Measurements from ENCODE around the gene TTC34. TPM values are rescaled to one million over a fixed set of nuclear protein-coding genes. Genes with fewer than 3 reads are reported as not detected.

TTC34 gene
- total RNA-seq, 1 experiment from 2014 or later: 0.61 TPM

DNA sequence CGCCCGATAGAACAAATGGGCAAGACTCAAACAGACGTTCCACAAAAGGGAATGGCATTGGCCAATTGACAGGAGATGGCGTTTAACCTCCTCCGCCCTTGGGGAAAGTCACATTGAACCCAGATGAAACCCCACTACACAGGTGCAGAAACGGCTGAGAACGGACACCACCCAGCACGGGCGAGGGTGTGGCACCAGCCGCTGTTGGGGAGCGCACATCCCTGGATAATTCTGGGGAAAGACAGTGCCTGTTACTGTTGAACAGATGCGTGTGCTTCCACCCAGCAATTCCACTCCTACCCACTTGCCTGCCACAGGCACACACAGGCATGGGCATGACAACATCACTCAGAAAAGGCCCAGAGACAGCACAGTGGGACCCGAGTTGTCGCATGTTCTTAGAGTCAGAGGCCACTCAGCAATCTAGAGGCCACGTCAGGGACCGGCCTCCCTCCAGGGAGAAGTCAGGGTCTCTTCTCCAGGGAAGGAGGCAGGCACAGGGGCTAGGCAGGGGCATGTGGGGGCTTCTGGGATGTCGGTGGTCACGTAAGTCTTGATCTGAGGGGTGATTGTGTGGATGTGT, 199.7 kb downstream of the TTC34 start:
- DNase-seq (ENCODE audit: low spot score): no peak
- no peak overlapping the region for H3K27ac Mint-ChIP-seq
- H3K27me3 Mint-ChIP-seq (ENCODE audit: low read depth): no peaks in the 10 kb centered on the region; the same call in 1 of the 2 replicates
- no peaks in the 10 kb centered on the region for H3K4me1 Mint-ChIP-seq
- no peak for ATAC-seq
- no peaks in the 10 kb centered on the region for H3K36me3 Mint-ChIP-seq
- peaks cover 9% of the 10 kb centered on the region for H3K9me3 Mint-ChIP-seq
- ChIA-PET CTCF (no interaction called here), POLR2A (no interaction called here)
- TF ChIP-seq ZNF423 (CRISPR knock-in tag; IDR thresholded peaks at IDR 0.05) (no peak), ZNF281 (CRISPR knock-in tag; IDR thresholded peaks at IDR 0.05) (no peak), OVOL2 (CRISPR knock-in tag; IDR thresholded peaks at IDR 0.05; ENCODE audit: borderline replicate concordance) (no peak), JAZF1 (CRISPR knock-in tag; IDR thresholded peaks at IDR 0.05) (no peak)
- no peak overlapping the region for H3K4me3 Mint-ChIP-seq

DNA sequence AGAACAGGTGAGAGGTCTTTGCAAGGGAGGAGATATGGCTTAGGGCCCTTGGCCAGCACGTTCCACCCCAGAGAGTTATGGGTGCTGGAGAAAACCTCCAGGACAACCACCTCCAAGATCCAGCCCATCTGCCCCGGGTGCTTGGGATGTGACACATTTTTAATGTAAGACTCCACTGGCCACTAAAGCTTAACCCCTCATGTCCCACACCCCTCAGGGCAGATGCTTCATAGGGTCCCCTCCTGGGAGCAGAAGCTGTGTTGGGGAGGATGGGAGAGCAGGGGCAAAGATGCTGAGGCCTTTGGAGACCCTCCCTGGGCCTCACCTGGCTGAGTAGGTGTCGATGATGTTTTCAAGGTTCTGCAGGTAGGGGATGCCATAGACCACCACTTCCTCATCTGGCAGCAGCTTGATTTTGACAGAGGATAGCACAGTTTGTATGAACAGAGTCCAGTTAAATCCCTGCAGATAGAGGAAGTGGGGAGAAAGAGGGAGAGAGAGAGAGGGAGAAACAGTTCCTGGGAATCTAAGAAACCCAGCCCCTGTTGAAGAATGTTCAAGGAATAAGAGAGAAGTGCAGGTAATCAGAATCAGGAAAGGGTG, 203.1 kb downstream of the TTC34 start:
- Mint-ChIP-seq H3K36me3 (no peaks in the 10 kb centered on the region), H3K27me3 (ENCODE audit: low read depth) (no peaks in the 10 kb centered on the region; the same call in 1 of the 2 replicates), H3K4me3 (no peak overlapping the region), H3K4me1 (no peaks in the 10 kb centered on the region), H3K9me3 (peaks cover 9% of the 10 kb centered on the region), H3K27ac (no peak overlapping the region)
- ATAC-seq: no peak
- TF ChIP-seq ZNF219 (CRISPR knock-in tag; IDR thresholded peaks at IDR 0.05; ENCODE audit: borderline replicate concordance) (no peak), MYBL2 (CRISPR knock-in tag; IDR thresholded peaks at IDR 0.05) (no peak), ZBTB21 (CRISPR knock-in tag; IDR thresholded peaks at IDR 0.05; ENCODE audit: borderline replicate concordance) (no peak), ZNF138 (CRISPR knock-in tag; conservative IDR thresholded peaks at IDR 0.05) (no peak), OVOL2 (CRISPR knock-in tag; IDR thresholded peaks at IDR 0.05; ENCODE audit: borderline replicate concordance) (no peak), PRRX2 (CRISPR knock-in tag; IDR thresholded peaks at IDR 0.05) (no peak), EMX1 (CRISPR knock-in tag; IDR thresholded peaks at IDR 0.05) (no peak), CREM (CRISPR knock-in tag; IDR thresholded peaks at IDR 0.05) (no peak), NFATC4 (CRISPR knock-in tag; IDR thresholded peaks at IDR 0.05) (no peak), ZNF281 (CRISPR knock-in tag; IDR thresholded peaks at IDR 0.05) (no peak), JAZF1 (CRISPR knock-in tag; IDR thresholded peaks at IDR 0.05) (no peak), ZMAT4 (CRISPR knock-in tag; IDR thresholded peaks at IDR 0.05) (no peak)
- TF ChIP-seq, protein P1, sequence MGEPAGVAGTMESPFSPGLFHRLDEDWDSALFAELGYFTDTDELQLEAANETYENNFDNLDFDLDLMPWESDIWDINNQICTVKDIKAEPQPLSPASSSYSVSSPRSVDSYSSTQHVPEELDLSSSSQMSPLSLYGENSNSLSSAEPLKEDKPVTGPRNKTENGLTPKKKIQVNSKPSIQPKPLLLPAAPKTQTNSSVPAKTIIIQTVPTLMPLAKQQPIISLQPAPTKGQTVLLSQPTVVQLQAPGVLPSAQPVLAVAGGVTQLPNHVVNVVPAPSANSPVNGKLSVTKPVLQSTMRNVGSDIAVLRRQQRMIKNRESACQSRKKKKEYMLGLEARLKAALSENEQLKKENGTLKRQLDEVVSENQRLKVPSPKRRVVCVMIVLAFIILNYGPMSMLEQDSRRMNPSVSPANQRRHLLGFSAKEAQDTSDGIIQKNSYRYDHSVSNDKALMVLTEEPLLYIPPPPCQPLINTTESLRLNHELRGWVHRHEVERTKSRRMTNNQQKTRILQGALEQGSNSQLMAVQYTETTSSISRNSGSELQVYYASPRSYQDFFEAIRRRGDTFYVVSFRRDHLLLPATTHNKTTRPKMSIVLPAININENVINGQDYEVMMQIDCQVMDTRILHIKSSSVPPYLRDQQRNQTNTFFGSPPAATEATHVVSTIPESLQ (CRISPR knock-in tag; IDR thresholded peaks at IDR 0.05): no peak
- TF ChIP-seq, protein P2, sequence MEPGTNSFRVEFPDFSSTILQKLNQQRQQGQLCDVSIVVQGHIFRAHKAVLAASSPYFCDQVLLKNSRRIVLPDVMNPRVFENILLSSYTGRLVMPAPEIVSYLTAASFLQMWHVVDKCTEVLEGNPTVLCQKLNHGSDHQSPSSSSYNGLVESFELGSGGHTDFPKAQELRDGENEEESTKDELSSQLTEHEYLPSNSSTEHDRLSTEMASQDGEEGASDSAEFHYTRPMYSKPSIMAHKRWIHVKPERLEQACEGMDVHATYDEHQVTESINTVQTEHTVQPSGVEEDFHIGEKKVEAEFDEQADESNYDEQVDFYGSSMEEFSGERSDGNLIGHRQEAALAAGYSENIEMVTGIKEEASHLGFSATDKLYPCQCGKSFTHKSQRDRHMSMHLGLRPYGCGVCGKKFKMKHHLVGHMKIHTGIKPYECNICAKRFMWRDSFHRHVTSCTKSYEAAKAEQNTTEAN (CRISPR knock-in tag; IDR thresholded peaks at IDR 0.05): no peak
- TF ChIP-seq, protein P3, sequence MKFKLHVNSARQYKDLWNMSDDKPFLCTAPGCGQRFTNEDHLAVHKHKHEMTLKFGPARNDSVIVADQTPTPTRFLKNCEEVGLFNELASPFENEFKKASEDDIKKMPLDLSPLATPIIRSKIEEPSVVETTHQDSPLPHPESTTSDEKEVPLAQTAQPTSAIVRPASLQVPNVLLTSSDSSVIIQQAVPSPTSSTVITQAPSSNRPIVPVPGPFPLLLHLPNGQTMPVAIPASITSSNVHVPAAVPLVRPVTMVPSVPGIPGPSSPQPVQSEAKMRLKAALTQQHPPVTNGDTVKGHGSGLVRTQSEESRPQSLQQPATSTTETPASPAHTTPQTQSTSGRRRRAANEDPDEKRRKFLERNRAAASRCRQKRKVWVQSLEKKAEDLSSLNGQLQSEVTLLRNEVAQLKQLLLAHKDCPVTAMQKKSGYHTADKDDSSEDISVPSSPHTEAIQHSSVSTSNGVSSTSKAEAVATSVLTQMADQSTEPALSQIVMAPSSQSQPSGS (CRISPR knock-in tag; IDR thresholded peaks at IDR 0.05; ENCODE audit: borderline replicate concordance, low read depth): no peak
- TF ChIP-seq, protein P4, sequence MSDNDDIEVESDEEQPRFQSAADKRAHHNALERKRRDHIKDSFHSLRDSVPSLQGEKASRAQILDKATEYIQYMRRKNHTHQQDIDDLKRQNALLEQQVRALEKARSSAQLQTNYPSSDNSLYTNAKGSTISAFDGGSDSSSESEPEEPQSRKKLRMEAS (CRISPR knock-in tag; IDR thresholded peaks at IDR 0.05): no peak
- TF ChIP-seq, protein P5, sequence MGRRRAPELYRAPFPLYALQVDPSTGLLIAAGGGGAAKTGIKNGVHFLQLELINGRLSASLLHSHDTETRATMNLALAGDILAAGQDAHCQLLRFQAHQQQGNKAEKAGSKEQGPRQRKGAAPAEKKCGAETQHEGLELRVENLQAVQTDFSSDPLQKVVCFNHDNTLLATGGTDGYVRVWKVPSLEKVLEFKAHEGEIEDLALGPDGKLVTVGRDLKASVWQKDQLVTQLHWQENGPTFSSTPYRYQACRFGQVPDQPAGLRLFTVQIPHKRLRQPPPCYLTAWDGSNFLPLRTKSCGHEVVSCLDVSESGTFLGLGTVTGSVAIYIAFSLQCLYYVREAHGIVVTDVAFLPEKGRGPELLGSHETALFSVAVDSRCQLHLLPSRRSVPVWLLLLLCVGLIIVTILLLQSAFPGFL (CRISPR knock-in tag; IDR thresholded peaks at IDR 0.05; ENCODE audit: borderline replicate concordance): no peak
- ChIA-PET POLR2A (no interaction called here), CTCF (interaction anchor here (0.7 kb wide), 1 partner anchor 203 kb away, joined by 3 read pairs; no protein-coding TSS in a partner anchor)
- DNase-seq (ENCODE audit: low spot score): no peak
